ENCODE measurements around the gene ENAH. TPM values are rescaled to one million over a fixed set of nuclear protein-coding genes. Genes with fewer than 3 reads are reported as not detected.
"Not testable (repeated sequence)": the region's sequence is repeated elsewhere in the genome, so short reads cannot be mapped to it uniquely, and the experiment has no call there.

ENAH gene
- total RNA-seq, 1 experiment from 2014 or later, result 285 TPM

DNA sequence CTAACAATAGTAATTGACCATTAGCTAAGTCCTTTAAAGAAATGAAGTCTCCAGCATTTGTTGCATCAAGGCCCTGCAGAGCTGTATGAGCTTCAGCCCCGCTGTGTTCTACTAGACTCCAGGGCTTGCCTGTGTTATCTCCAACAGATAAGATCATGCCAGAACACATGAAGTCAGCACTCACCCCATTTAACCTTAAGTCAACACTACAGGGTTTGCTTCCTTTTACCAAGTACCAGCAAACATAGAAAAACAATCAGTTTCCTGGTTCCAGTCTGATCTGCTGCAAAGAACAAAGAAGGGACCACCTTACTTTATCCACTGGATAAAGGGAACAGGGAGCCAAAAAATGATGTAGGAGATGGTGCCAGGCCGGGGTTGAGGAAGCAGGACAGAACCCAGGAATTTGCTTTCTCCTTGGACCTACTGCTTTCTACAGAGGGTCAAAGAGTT lies 41.3 kb upstream of the ENAH start:
- Histone ChIP-seq H2BK15ac (ENCODE audit: low read depth, low read length) (no peak overlapping the region), H4K20me1 (ENCODE audit: control insufficient read depth, insufficient read depth, insufficient read length) (no peaks in the 10 kb centered on the region), H2BK120ac (ENCODE audit: low read depth, low read length, poor library complexity, severe bottlenecking) (no peak overlapping the region), H3K79me2 (ENCODE audit: insufficient read depth, low read length) (no peaks in the 10 kb centered on the region), H3K27ac (ENCODE audit: insufficient read length, low read depth, low read length) (no peak overlapping the region), H3K18ac (ENCODE audit: insufficient read length, low read depth, low read length) (no peak overlapping the region), H3K4ac (ENCODE audit: low read depth, low read length) (no peak overlapping the region), H3K56ac (ENCODE audit: insufficient read length, low read depth, low read length) (no peak overlapping the region), H4K8ac (replicated peaks; ENCODE audit: insufficient read length, low read depth, low read length) (no peak overlapping the region), H3K23me2 (ENCODE audit: insufficient read length, low read depth, low read length, poor library complexity, severe bottlenecking) (no peaks in the 10 kb centered on the region), H4K5ac (ENCODE audit: insufficient read length, low read depth, low read length) (no peak overlapping the region), H3K14ac (ENCODE audit: insufficient read depth, low read length) (no peak overlapping the region), H4K91ac (ENCODE audit: insufficient read length, low read depth, low read length) (no peak overlapping the region), H2AFZ (ENCODE audit: low read length) (no peak overlapping the region), H3K27me3 (ENCODE audit: insufficient read depth, low read length) (no peaks in the 10 kb centered on the region), H2BK5ac (ENCODE audit: insufficient read length, low read length) (no peak overlapping the region), H3K9me3 (ENCODE audit: control insufficient read depth, low read depth, low read length) (no peaks in the 10 kb centered on the region), H3K4me2 (ENCODE audit: insufficient read depth, insufficient read length, low read length) (no peak overlapping the region), H2BK20ac (ENCODE audit: low read depth, low read length, poor library complexity, severe bottlenecking) (no peak overlapping the region), H2BK12ac (ENCODE audit: insufficient read length, low read depth, low read length) (no peak overlapping the region), H3T11ph (ENCODE audit: low read length) (no peak overlapping the region), H2AK5ac (ENCODE audit: insufficient read length, low read length) (no peak overlapping the region), H3K9ac (ENCODE audit: extremely low read depth, insufficient read length, low read length) (no peak overlapping the region), H3K4me1 (ENCODE audit: insufficient read depth, low read length) (no peaks in the 10 kb centered on the region), H3K79me1 (ENCODE audit: insufficient read depth, low read depth, low read length, poor library complexity, severe bottlenecking) (no peaks in the 10 kb centered on the region), H3K23ac (ENCODE audit: insufficient read length, low read depth, low read length) (no peak overlapping the region)
- peaks cover 0 to 7% (median 4%) of the 10 kb centered on the region in 3 experiments; a peak in 2 of 7 replicates for H3K36me3 Mint-ChIP-seq (ENCODE audit: insufficient read depth in 1 of 3, low read depth in 3 of 3)
- peaks cover 8 to 9% of the 10 kb centered on the region in 2 experiments for H3K9me3 Mint-ChIP-seq
- TF ChIP-seq, protein P1, sequence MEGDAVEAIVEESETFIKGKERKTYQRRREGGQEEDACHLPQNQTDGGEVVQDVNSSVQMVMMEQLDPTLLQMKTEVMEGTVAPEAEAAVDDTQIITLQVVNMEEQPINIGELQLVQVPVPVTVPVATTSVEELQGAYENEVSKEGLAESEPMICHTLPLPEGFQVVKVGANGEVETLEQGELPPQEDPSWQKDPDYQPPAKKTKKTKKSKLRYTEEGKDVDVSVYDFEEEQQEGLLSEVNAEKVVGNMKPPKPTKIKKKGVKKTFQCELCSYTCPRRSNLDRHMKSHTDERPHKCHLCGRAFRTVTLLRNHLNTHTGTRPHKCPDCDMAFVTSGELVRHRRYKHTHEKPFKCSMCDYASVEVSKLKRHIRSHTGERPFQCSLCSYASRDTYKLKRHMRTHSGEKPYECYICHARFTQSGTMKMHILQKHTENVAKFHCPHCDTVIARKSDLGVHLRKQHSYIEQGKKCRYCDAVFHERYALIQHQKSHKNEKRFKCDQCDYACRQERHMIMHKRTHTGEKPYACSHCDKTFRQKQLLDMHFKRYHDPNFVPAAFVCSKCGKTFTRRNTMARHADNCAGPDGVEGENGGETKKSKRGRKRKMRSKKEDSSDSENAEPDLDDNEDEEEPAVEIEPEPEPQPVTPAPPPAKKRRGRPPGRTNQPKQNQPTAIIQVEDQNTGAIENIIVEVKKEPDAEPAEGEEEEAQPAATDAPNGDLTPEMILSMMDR (conservative IDR thresholded peaks at IDR 0.05), result no peak
- no CpG with 5 or more reads among the region's 2 CpGs for WGBS (ENCODE audit: extremely low coverage, insufficient read length, low lambda C conversion rate)
- no peaks in the 10 kb centered on the region for H3K27me3 Mint-ChIP-seq (ENCODE audit: low read depth)
- no peak overlapping the region for H3K27ac Mint-ChIP-seq
- peaks cover 0 to 5% of the 10 kb centered on the region in 2 experiments; a peak in 2 of 4 replicates for H3K4me1 Mint-ChIP-seq
- no peak overlapping the region for H3K4me3 Mint-ChIP-seq
- DNase-seq, result no peak

DNA sequence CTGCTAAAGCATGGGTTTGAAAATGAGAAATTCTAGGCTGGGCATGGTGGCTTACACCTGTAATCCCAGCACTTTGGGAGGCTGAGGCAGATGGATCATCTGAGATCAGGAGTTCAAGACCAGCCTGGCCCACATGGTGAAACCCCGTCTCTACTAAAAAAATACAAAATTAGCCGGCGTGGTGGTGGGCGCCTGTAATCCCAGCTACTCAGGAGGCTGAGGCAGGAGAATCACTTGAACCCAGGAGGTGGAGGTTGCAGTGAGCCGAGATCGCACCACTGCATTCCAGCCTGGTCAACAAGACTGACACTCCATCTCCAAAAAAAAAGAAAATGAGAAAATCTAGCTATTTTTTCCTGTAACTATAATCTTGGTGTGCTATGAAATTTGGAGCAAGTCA lies 40.8 kb upstream of the ENAH start:
- H4K91ac ChIP-seq (ENCODE audit: insufficient read length, low read depth, low read length); H3K4me3 Mint-ChIP-seq; H4K8ac ChIP-seq (replicated peaks; ENCODE audit: insufficient read length, low read depth, low read length); H3K4me2 ChIP-seq (ENCODE audit: insufficient read depth, insufficient read length, low read length); H3K27me3 ChIP-seq (ENCODE audit: insufficient read depth, low read length); DNase-seq; H3K23ac ChIP-seq (ENCODE audit: insufficient read length, low read depth, low read length); H3K18ac ChIP-seq (ENCODE audit: insufficient read length, low read depth, low read length); H3K14ac ChIP-seq (ENCODE audit: insufficient read depth, low read length); H3K27me3 Mint-ChIP-seq (ENCODE audit: low read depth); H3K4me1 Mint-ChIP-seq; H3K9me3 ChIP-seq (ENCODE audit: control insufficient read depth, low read depth, low read length); H2AFZ ChIP-seq (ENCODE audit: low read length); H3K9ac ChIP-seq (ENCODE audit: extremely low read depth, insufficient read length, low read length); H2BK5ac ChIP-seq (ENCODE audit: insufficient read length, low read length); H2BK20ac ChIP-seq (ENCODE audit: low read depth, low read length, poor library complexity, severe bottlenecking); H3K79me2 ChIP-seq (ENCODE audit: insufficient read depth, low read length); H3K9me3 Mint-ChIP-seq; H3K4me1 ChIP-seq (ENCODE audit: insufficient read depth, low read length); H3K27ac ChIP-seq (ENCODE audit: insufficient read length, low read depth, low read length); H2AK5ac ChIP-seq (ENCODE audit: insufficient read length, low read length); H3T11ph ChIP-seq (ENCODE audit: low read length); H2BK15ac ChIP-seq (ENCODE audit: low read depth, low read length); H3K23me2 ChIP-seq (ENCODE audit: insufficient read length, low read depth, low read length, poor library complexity, severe bottlenecking); H4K5ac ChIP-seq (ENCODE audit: insufficient read length, low read depth, low read length); H3K56ac ChIP-seq (ENCODE audit: insufficient read length, low read depth, low read length); H4K20me1 ChIP-seq (ENCODE audit: control insufficient read depth, insufficient read depth, insufficient read length); H3K4ac ChIP-seq (ENCODE audit: low read depth, low read length); H3K27ac Mint-ChIP-seq; H3K79me1 ChIP-seq (ENCODE audit: insufficient read depth, low read depth, low read length, poor library complexity, severe bottlenecking); H2BK12ac ChIP-seq (ENCODE audit: insufficient read length, low read depth, low read length); H3K36me3 Mint-ChIP-seq (ENCODE audit: insufficient read depth in 1 of 3, low read depth in 3 of 3); H2BK120ac ChIP-seq (ENCODE audit: low read depth, low read length, poor library complexity, severe bottlenecking): not testable (repeated sequence)
- WGBS (ENCODE audit: extremely low coverage, insufficient read length, low lambda C conversion rate), result no CpG with 5 or more reads among the region's 6 CpGs
